GM23248 (cell line): ENCODE results near the gene SMIM44.

ENCODE experiments used
- EZH2 ChIP-seq: fragments of 200-600 bp; sonication (generic); IDR thresholded peaks from 2 replicates; pipeline ENCODE4 v1.6.1; 2018; ENCODE audit warnings: antibody characterized with exemption, mild to moderate bottlenecking; ENCODE audit not compliant: insufficient read depth, poor library complexity, severe bottlenecking
- EZH2phosphoT487 ChIP-seq: fragments of 200-600 bp; sonication (generic); IDR thresholded peaks from 2 replicates; pipeline ENCODE4 v1.6.1; 2018; ENCODE audit warnings: antibody characterized with exemption, moderate library complexity, mild to moderate bottlenecking, low read depth; ENCODE audit not compliant: insufficient read depth

DNA sequence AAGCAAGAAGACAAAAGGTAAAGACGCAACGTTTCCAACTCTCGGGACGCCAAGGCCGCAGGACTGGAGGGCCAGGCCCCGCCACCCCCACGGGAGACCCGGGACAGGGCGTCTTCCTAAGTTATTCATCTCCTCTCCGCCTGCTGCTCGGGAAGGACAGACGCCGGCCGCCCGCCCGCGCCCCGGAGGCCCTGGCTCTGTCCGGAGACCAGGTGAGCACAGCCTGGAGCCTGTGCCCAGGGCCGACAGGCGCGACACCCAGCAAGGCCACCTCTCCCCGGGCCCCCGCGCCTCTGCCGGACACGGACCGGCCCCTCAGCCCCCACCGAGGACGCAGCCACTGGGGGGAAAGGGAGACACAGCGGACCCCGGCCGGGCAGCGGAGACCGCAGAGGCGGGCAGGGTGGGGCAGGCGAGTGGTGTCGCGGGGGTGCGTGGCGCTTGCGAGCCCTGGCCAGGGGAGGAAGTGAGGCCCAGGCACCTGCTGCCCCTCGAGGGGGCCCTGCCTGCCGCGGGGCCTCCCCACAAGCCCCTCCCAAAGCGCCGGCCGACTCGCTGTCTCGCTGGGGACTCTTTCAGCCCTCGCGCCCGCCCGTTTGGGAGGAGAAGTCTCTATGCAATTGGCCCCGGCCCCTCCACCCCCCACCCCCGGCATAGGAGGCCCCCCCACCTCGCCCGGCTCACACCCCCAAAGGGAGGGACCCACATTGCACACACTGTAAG is 20.1 kb downstream of the SMIM44 start:
- TF ChIP-seq EZH2: no peak
- no peak for TF ChIP-seq EZH2phosphoT487
